HepG2 (cell line): ENCODE measurements around the gene TBC1D22A. TPM values are rescaled to one million over a fixed set of nuclear protein-coding genes. Genes with fewer than 3 reads are reported as not detected.

ENCODE experiments used
- CC2D1A ChIP-seq: sonication (generic); formaldehyde crosslinking; IDR thresholded peaks from 2 replicates; pipeline ENCODE4 v1.8.1; 2023; ENCODE audit warnings: mild to moderate bottlenecking, missing genetic modification reagents
- CREM ChIP-seq, 2 experiments: sonication (generic) in 1 of 2; formaldehyde crosslinking in 1 of 2; IDR thresholded peaks; 2 replicates each; pipeline versions ENCODE4 v1.4.0 to v1.6.1; 2016 to 2020; ENCODE audit warnings: antibody characterized with exemption in 1 of 2, mild to moderate bottlenecking in 1 of 2, missing genetic modification reagents in 1 of 2
- NR2F1 ChIP-seq, 2 experiments: fragments of 450-650 bp in 1 of 2; formaldehyde crosslinking in 1 of 2; IDR thresholded peaks; 2 replicates each; pipeline versions ENCODE4 v1.5.0 to v1.6.1; 2016 to 2020; ENCODE audit warnings: mild to moderate bottlenecking in 1 of 2, missing compliant biosample characterization in 1 of 2, missing genetic modification reagents in 1 of 2, moderate library complexity in 1 of 2
- PHF8 ChIP-seq: sonication (generic); formaldehyde crosslinking; IDR thresholded peaks from 2 replicates; pipeline ENCODE4 v1.5.0; 2020; ENCODE audit warnings: missing genetic modification reagents
- TARDBP ChIP-seq: sonication (generic); formaldehyde crosslinking; IDR thresholded peaks from 2 replicates; pipeline ENCODE4 v1.8.0; 2022; ENCODE audit warnings: mild to moderate bottlenecking, missing genetic modification reagents
- ZNF333 ChIP-seq: sonication (generic); formaldehyde crosslinking; IDR thresholded peaks from 2 replicates; pipeline ENCODE4 v1.4.0; 2020; ENCODE audit warnings: mild to moderate bottlenecking, missing genetic modification reagents, borderline replicate concordance
- ZNF335 ChIP-seq: sonication (generic); formaldehyde crosslinking; IDR thresholded peaks from 2 replicates; pipeline ENCODE4 v1.4.0; 2020; ENCODE audit warnings: missing genetic modification reagents
- ZNF431 ChIP-seq: sonication (generic); formaldehyde crosslinking; IDR thresholded peaks from 2 replicates; pipeline ENCODE4 v1.9.0; 2022; ENCODE audit warnings: missing genetic modification reagents, low read depth, mild to moderate bottlenecking, borderline replicate concordance
- ZNF484 ChIP-seq: sonication (generic); formaldehyde crosslinking; IDR thresholded peaks from 2 replicates; pipeline ENCODE4 v1.5.1; 2020; ENCODE audit warnings: mild to moderate bottlenecking, low read depth, missing genetic modification reagents, borderline replicate concordance
- ZNF572 ChIP-seq: sonication (generic); formaldehyde crosslinking; IDR thresholded peaks from 2 replicates; pipeline ENCODE4 v1.5.1; 2020; ENCODE audit warnings: mild to moderate bottlenecking, missing genetic modification reagents
- ZNF660 ChIP-seq: sonication (generic); formaldehyde crosslinking; IDR thresholded peaks from 2 replicates; pipeline ENCODE4 v1.5.1; 2020; ENCODE audit warnings: mild to moderate bottlenecking, low read depth, missing genetic modification reagents, borderline replicate concordance
- ZNF749 ChIP-seq: sonication (generic); formaldehyde crosslinking; IDR thresholded peaks from 2 replicates; pipeline ENCODE4 v1.8.0; 2022; ENCODE audit warnings: mild to moderate bottlenecking, missing genetic modification reagents, moderate library complexity, borderline replicate concordance
- ZSCAN29 ChIP-seq: sonication (generic); formaldehyde crosslinking; conservative IDR thresholded peaks from 2 replicates; pipeline ENCODE4 v1.4.0; 2020; ENCODE audit warnings: mild to moderate bottlenecking, missing genetic modification reagents
- polyA plus RNA-seq, 8 experiments: library from polyadenylated mRNA; depleted of rRNA in 3 of 8; stranded (reverse) in 7 of 8; unstranded in 1 of 8; fragments of >200 nt; fragmentation: Illumina TruSeq in 4 of 8; extraction: Trizol in 4 of 8; gene quantifications; 2 replicates each; pipeline versions ENCODE4 v1.2.1 to v1.2.3, GENCODE V29; 2011 to 2016; ENCODE audit warnings: low read depth in 4 of 8, missing spikeins in 1 of 8, mixed read lengths in 1 of 8; ENCODE audit not compliant: insufficient read depth in 1 of 8
- total RNA-seq, 5 experiments: library from RNA; depleted of rRNA; stranded (reverse); fragments of >200 nt; fragmentation: Illumina TruSeq; extraction: Trizol; gene quantifications; 2 replicates each; pipeline ENCODE4 v1.2.3, GENCODE V29; 2016; ENCODE audit warnings: low read depth in 1 of 5
- TF ChIP-seq, protein P1 (sequence below): sonication (generic); formaldehyde crosslinking; IDR thresholded peaks from 2 replicates; pipeline ENCODE4 v1.5.0; 2020; ENCODE audit warnings: mild to moderate bottlenecking, missing genetic modification reagents
- TF ChIP-seq, protein P2 (sequence below): sonication (generic); formaldehyde crosslinking; IDR thresholded peaks from 2 replicates; pipeline ENCODE4 v1.4.0; 2020; ENCODE audit warnings: missing genetic modification reagents, borderline replicate concordance
- TF ChIP-seq, protein P3 (sequence below): IDR thresholded peaks from 2 replicates; pipeline ENCODE4 v1.6.1; 2016; ENCODE audit warnings: missing genetic modification reagents, missing compliant biosample characterization
- TF ChIP-seq, protein P4 (sequence below): sonication (generic); formaldehyde crosslinking; IDR thresholded peaks from 2 replicates; pipeline ENCODE4 v1.4.0; 2020; ENCODE audit warnings: mild to moderate bottlenecking, missing genetic modification reagents
- TF ChIP-seq, protein P5 (sequence below): sonication (generic); formaldehyde crosslinking; IDR thresholded peaks from 2 replicates; pipeline ENCODE4 v1.4.0; 2020; ENCODE audit warnings: mild to moderate bottlenecking, missing genetic modification reagents
- TF ChIP-seq, protein P6 (sequence below): sonication (generic); formaldehyde crosslinking; IDR thresholded peaks from 2 replicates; pipeline ENCODE4 v1.5.0; 2020; ENCODE audit warnings: missing genetic modification reagents

Gene TBC1D22A
- total and polyA plus RNA-seq, 2 of the 13 experiments (the other 11 are each of a cell fraction or from before 2014, with no cell fraction given), result 17.3 to 18.0 TPM

DNA sequence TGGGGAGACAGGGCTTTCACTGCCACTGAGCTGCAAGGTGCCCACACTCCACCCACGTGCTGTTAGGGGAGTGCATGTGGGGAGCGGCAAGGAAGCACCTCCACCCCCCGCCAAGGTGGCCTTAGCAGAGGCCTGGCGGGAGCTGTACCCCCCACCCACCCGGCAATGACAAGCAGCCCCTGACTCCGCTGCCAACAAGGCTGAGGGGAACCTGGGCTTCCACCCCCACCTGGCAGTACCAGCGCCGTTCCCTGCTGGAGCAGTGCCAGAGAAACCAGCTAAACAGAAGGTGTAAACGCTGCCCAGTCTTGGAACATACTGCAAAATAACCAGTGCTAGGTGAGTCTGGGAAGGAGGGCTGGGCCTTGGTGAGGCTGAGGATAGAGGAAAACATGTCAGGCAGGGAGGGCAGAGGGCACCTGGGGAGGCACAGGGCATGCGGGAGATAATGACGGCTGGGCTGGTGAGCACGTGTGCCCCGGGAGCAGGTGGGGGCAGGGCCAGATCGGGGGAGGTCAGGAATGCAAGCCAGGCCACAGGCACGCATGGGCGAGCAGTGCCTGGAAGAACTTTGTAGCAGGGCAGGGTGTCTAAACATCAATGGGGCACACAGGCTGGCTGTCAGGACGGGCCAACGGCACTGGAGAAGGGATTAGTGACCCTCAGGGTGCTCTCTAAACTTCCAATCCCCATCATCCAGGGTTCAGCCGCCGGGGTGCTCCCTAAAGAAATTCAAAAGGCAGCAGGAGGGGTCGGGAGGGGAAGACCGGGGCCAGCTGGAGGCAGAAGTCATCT lies 31.0 kb upstream of the TBC1D22A start (continued):
- TF ChIP-seq, protein P1, sequence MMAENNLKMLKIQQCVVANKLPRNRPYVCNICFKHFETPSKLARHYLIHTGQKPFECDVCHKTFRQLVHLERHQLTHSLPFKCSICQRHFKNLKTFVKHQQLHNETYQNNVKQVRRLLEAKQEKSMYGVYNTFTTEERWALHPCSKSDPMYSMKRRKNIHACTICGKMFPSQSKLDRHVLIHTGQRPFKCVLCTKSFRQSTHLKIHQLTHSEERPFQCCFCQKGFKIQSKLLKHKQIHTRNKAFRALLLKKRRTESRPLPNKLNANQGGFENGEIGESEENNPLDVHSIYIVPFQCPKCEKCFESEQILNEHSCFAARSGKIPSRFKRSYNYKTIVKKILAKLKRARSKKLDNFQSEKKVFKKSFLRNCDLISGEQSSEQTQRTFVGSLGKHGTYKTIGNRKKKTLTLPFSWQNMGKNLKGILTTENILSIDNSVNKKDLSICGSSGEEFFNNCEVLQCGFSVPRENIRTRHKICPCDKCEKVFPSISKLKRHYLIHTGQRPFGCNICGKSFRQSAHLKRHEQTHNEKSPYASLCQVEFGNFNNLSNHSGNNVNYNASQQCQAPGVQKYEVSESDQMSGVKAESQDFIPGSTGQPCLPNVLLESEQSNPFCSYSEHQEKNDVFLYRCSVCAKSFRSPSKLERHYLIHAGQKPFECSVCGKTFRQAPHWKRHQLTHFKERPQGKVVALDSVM (CRISPR knock-in tag), result peak; percentile 76
- TF ChIP-seq ZNF484 (CRISPR knock-in tag) (no peak), CREM (IDR thresholded peaks at IDR 0.05) (peak; percentile 41; the same call in 1 of the 2 replicates), CREM (CRISPR knock-in tag; IDR thresholded peaks at IDR 0.05) (no peak), ZNF431 (CRISPR knock-in tag) (peak; percentile 92; the same call in 1 of the 2 replicates), PHF8 (CRISPR knock-in tag) (no peak), ZNF335 (CRISPR knock-in tag) (0 out of 2 replicates have a peak, but pooled peaks have one; percentile 62), CC2D1A (no peak), TARDBP (peak; percentile 91; the same call in 1 of the 2 replicates), ZNF572 (CRISPR knock-in tag) (no peak), ZNF749 (CRISPR knock-in tag) (no peak), ZNF660 (no peak), ZSCAN29 (CRISPR knock-in tag) (peak; percentile 87; the same call in 1 of the 2 replicates), NR2F1 (CRISPR knock-in tag; IDR thresholded peaks at IDR 0.05) (peak; percentile 73 to 87), ZNF333 (CRISPR knock-in tag) (no peak)
- TF ChIP-seq, protein P2, sequence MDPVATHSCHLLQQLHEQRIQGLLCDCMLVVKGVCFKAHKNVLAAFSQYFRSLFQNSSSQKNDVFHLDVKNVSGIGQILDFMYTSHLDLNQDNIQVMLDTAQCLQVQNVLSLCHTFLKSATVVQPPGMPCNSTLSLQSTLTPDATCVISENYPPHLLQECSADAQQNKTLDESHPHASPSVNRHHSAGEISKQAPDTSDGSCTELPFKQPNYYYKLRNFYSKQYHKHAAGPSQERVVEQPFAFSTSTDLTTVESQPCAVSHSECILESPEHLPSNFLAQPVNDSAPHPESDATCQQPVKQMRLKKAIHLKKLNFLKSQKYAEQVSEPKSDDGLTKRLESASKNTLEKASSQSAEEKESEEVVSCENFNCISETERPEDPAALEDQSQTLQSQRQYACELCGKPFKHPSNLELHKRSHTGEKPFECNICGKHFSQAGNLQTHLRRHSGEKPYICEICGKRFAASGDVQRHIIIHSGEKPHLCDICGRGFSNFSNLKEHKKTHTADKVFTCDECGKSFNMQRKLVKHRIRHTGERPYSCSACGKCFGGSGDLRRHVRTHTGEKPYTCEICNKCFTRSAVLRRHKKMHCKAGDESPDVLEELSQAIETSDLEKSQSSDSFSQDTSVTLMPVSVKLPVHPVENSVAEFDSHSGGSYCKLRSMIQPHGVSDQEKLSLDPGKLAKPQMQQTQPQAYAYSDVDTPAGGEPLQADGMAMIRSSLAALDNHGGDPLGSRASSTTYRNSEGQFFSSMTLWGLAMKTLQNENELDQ, result no peak
- TF ChIP-seq, protein P3, sequence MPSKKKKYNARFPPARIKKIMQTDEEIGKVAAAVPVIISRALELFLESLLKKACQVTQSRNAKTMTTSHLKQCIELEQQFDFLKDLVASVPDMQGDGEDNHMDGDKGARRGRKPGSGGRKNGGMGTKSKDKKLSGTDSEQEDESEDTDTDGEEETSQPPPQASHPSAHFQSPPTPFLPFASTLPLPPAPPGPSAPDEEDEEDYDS, result 0 out of 2 replicates have a peak, but pooled peaks have one; percentile 41
- TF ChIP-seq, protein P4, sequence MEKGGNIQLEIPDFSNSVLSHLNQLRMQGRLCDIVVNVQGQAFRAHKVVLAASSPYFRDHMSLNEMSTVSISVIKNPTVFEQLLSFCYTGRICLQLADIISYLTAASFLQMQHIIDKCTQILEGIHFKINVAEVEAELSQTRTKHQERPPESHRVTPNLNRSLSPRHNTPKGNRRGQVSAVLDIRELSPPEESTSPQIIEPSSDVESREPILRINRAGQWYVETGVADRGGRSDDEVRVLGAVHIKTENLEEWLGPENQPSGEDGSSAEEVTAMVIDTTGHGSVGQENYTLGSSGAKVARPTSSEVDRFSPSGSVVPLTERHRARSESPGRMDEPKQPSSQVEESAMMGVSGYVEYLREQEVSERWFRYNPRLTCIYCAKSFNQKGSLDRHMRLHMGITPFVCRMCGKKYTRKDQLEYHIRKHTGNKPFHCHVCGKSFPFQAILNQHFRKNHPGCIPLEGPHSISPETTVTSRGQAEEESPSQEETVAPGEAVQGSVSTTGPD, result no peak
- TF ChIP-seq, protein P5, sequence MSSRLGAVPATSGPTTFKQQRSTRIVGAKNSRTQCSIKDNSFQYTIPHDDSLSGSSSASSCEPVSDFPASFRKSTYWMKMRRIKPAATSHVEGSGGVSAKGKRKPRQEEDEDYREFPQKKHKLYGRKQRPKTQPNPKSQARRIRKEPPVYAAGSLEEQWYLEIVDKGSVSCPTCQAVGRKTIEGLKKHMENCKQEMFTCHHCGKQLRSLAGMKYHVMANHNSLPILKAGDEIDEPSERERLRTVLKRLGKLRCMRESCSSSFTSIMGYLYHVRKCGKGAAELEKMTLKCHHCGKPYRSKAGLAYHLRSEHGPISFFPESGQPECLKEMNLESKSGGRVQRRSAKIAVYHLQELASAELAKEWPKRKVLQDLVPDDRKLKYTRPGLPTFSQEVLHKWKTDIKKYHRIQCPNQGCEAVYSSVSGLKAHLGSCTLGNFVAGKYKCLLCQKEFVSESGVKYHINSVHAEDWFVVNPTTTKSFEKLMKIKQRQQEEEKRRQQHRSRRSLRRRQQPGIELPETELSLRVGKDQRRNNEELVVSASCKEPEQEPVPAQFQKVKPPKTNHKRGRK, result no peak
- TF ChIP-seq, protein P6, sequence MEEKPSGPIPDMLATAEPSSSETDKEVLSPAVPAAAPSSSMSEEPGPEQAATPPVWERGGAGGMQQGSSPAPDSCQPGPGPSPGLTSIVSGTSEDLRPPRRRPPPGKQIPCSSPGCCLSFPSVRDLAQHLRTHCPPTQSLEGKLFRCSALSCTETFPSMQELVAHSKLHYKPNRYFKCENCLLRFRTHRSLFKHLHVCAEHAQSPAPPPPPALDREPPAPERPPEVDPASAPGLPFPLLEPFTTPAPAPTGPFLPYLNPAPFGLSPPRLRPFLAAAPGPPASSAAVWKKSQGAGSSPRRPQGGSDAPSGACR, result peak; percentile 84; the same call in 1 of the 2 replicates
